ENCODE data around the gene ARL6IP6. TPM values are rescaled to one million over a fixed set of nuclear protein-coding genes. Genes with fewer than 3 reads are reported as not detected.

Gene ARL6IP6
- total and polyA plus RNA-seq, 9 donors, result 17.2 to 47.6 (median 39.3) TPM

DNA sequence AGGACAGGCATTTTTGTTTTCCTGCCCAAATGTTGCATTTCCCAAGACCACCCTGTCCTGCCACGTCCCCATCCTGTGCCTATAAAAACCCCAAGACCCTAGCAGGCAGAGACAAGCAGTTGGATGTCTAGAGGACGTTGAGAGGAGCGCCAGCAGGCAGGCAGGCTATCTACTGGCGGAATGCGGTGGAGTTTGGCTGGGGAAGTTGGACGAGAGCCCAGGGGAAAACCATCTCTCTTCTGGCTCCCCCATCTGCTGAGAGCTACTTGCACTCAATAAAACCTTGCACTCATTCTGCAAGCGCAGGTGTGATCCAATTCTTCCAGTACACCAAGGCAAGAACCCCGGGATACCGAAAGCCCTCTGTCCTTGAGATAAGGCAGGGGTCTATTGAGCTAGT is 72.5 kb downstream of the ARL6IP6 start:
- Histone ChIP-seq H3K27me3 (ENCODE audit: control insufficient read depth, insufficient read depth, low read length) (no peaks in the 10 kb centered on the region), H3K4me1 (ENCODE audit: control insufficient read depth, insufficient read depth, low read length) (no peaks in the 10 kb centered on the region), H3K9me3 (replicated peaks; ENCODE audit: control insufficient read depth, low read depth, low read length) (no peaks in the 10 kb centered on the region), H3K27ac (ENCODE audit: low read length) (no peak overlapping the region), H3K4me3 (ENCODE audit: low read length) (no peak overlapping the region), H3K36me3 (ENCODE audit: control insufficient read depth, insufficient read depth, low read length) (no peaks in the 10 kb centered on the region)
- 70% methylated on average over 3 of the region's 9 CpGs for WGBS (ENCODE audit: insufficient coverage)
- DNase-seq, result no peak

DNA sequence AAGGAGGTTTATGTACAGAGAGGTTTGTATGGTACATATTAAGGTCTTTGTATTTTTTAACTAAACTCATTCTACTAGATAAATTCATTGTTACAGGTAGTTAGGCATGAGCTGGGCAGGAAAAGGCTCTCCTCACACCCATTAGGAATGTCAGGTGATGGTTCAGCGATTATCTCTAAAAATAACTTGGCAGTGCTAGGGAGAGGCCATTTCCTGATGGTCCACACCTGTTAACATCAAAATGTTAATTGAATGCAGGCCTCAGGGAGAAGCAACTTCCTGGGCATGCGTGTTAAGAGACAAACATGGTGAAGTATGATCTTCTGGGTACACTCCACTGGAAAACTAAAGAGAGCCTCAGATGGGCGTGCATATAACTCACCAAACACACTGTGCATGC is 73.6 kb downstream of the ARL6IP6 start:
- Histone ChIP-seq H3K27me3 (ENCODE audit: control insufficient read depth, insufficient read depth, low read length) (no peaks in the 10 kb centered on the region), H3K4me3 (ENCODE audit: low read length) (no peak overlapping the region), H3K9me3 (replicated peaks; ENCODE audit: control insufficient read depth, low read depth, low read length) (no peaks in the 10 kb centered on the region), H3K36me3 (ENCODE audit: control insufficient read depth, insufficient read depth, low read length) (no peaks in the 10 kb centered on the region), H3K27ac (ENCODE audit: low read length) (no peak overlapping the region), H3K4me1 (ENCODE audit: control insufficient read depth, insufficient read depth, low read length) (no peaks in the 10 kb centered on the region)
- no peak for DNase-seq
- WGBS (ENCODE audit: insufficient coverage), result no CpG with 5 or more reads among the region's 3 CpGs

DNA sequence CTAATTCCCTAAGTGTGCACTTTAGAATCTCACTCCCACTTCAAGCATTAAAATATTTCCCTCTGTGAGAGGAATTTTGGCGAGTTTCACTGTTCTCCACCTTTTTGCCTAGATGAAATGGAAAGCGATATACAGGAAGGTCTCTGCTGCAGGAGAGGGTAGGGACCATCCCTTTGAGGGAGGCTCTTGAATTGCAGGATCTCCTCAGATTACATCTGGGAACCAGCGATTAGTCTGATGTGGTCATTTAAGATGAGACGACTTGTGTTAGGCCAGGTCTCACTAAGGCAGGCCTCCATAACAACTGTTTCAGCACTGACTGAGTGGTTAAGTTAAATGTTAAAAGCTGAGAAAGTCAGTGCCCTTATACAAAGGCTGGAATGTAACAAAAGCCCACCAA is 74.6 kb downstream of the ARL6IP6 start:
- no peak for DNase-seq
- no peak overlapping the region for H3K4me3 ChIP-seq (ENCODE audit: low read length)
- no peaks in the 10 kb centered on the region for H3K27me3 ChIP-seq (ENCODE audit: control insufficient read depth, insufficient read depth, low read length)
- 27% methylated on average over 3 of the region's 4 CpGs for WGBS (ENCODE audit: insufficient coverage)
- no peaks in the 10 kb centered on the region for H3K4me1 ChIP-seq (ENCODE audit: control insufficient read depth, insufficient read depth, low read length)
- H3K9me3 ChIP-seq (replicated peaks; ENCODE audit: control insufficient read depth, low read depth, low read length), result no peaks in the 10 kb centered on the region
- no peak overlapping the region for H3K27ac ChIP-seq (ENCODE audit: low read length)
- H3K36me3 ChIP-seq (ENCODE audit: control insufficient read depth, insufficient read depth, low read length), result no peaks in the 10 kb centered on the region

DNA sequence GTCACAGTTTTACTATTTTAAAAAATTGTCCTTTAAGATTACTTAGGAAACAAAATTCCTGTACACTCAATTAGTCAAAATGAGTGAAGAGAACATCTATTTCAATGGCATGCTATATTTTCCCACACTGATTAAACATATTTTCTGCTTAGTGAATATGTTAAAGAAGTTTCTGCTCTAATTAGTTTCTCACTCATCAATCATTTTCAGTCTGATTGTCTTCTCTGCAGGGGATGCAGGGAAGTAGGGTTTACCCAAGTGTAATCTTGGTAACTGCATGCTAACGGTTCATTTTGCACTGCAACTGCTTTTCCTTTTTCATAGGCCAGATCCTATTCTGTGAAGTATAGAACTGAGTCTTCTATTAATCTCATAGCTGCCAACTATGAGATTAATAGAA is 78.5 kb downstream of the ARL6IP6 start:
- WGBS (ENCODE audit: insufficient coverage), result no CpG with 5 or more reads among the region's 1 CpG
- Histone ChIP-seq H3K4me3 (ENCODE audit: low read length) (no peak overlapping the region), H3K9me3 (replicated peaks; ENCODE audit: control insufficient read depth, low read depth, low read length) (no peaks in the 10 kb centered on the region), H3K4me1 (ENCODE audit: control insufficient read depth, insufficient read depth, low read length) (no peaks in the 10 kb centered on the region), H3K27ac (ENCODE audit: low read length) (no peak overlapping the region), H3K36me3 (ENCODE audit: control insufficient read depth, insufficient read depth, low read length) (no peaks in the 10 kb centered on the region), H3K27me3 (ENCODE audit: control insufficient read depth, insufficient read depth, low read length) (no peaks in the 10 kb centered on the region)
- no peak for DNase-seq

DNA sequence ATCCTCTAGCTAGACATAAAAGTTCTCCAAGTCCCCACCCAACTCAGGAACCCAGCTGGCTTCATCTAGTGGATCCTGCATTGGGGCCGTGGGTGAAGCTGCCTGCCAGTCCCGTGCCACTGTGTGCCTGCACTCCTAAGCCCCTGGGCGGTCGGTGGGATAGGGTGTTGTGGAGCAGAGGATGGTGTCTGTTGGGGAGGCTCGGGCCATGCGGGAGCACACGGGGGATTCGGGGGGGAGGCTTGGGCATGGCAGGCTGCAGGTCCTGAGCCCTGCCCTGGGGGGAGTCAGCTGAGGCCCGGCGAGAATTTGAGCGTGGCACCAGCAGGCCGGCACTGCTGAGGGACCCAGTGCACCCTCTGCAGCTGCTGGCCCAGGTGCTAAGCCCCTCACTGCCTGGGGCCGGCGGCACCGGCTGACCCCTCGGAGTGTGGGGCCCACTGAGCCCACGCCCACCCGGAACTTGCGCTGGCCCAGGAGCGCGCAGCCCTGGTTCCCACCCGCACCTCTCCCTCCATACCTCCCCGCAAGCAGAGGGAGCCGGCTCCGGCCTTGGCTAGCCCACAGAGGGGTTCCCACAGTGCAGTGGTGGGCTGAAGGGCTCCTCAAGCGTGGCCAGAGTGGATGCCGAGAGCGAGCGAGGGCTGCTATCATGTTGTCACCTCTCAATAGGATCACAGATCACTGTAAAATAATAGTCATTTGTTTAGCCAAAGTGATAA is 86.4 kb downstream of the ARL6IP6 start:
- no peak overlapping the region for H3K27ac ChIP-seq (ENCODE audit: low read length)
- no peaks in the 10 kb centered on the region for H3K4me1 ChIP-seq (ENCODE audit: control insufficient read depth, insufficient read depth, low read length)
- no peaks in the 10 kb centered on the region for H3K36me3 ChIP-seq (ENCODE audit: control insufficient read depth, insufficient read depth, low read length)
- H3K4me3 ChIP-seq (ENCODE audit: low read length), result no peak overlapping the region
- 93% methylated on average over 19 of the region's 29 CpGs for WGBS (ENCODE audit: insufficient coverage)
- DNase-seq, result no peak
- H3K27me3 ChIP-seq (ENCODE audit: control insufficient read depth, insufficient read depth, low read length), result no peaks in the 10 kb centered on the region
- H3K9me3 ChIP-seq (replicated peaks; ENCODE audit: control insufficient read depth, low read depth, low read length), result no peaks in the 10 kb centered on the region

DNA sequence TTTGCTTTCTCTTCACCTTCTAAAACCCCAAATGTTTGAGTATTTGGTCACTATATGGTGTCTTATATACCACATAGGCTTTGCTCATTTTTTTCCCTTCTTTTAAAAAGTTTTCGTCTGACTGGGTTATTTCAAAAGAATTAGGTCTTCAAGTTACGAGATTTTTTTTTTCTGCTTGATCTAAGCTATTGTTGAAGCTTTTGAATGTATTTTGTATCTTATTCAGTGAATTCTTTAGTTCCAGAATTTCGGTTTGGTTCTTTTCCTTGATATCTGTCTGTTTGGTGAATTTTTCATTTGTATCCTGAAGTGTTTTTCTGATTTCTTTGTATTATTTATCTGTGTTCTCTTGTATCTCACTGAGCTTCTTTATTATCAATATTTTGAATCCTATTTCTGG is 93.5 kb downstream of the ARL6IP6 start:
- Histone ChIP-seq H3K36me3 (ENCODE audit: control insufficient read depth, insufficient read depth, low read length) (no peaks in the 10 kb centered on the region), H3K27ac (ENCODE audit: low read length) (no peak overlapping the region), H3K4me1 (ENCODE audit: control insufficient read depth, insufficient read depth, low read length) (no peaks in the 10 kb centered on the region), H3K9me3 (replicated peaks; ENCODE audit: control insufficient read depth, low read depth, low read length) (peaks cover 7% of the 10 kb centered on the region), H3K4me3 (ENCODE audit: low read length) (no peak overlapping the region), H3K27me3 (ENCODE audit: control insufficient read depth, insufficient read depth, low read length) (peaks cover 2% of the 10 kb centered on the region)
- WGBS (ENCODE audit: insufficient coverage), result no CpG with 5 or more reads among the region's 3 CpGs
- no peak for DNase-seq

Other genes with a start within 250 kb of the ARL6IP6 start
- 81.9 TPM for gene PRPF40A, start 1.2 kb upstream of the ARL6IP6 start, total RNA-seq
- 10 to 100 TPM; 60.0 to 85.2 (median 74.8) TPM for gene PRPF40A, start 1.2 kb upstream of the ARL6IP6 start, polyA plus RNA-seq (ENCODE audit: insufficient read depth in 1 of 8, insufficient read length in 8 of 8, low replicate concordance in 1 of 8)